GM19463 (cell line): Measurements from ENCODE around the gene NKX6-1.

Source experiments
- ATAC-seq: cut with Tn5 transposase; IDR thresholded peaks from one replicate; pipeline ENCODE4 v1.9.1; 2021; ENCODE audit warnings: mild to moderate bottlenecking, moderate library complexity; ENCODE audit not compliant: unreplicated experiment

NKX6-1 gene

GRCh38 chr4:84480082-84480481 is 19.0 kb downstream of the NKX6-1 start:
- ATAC-seq: no peak

GRCh38 chr4:84479663-84480062 is 19.4 kb downstream of the NKX6-1 start:
- ATAC-seq: no peak

- ATAC-seq: no peak
Observed at GRCh38 chr4:84477738-84478137, 21.4 kb downstream of the NKX6-1 start.

- no peak for ATAC-seq
Observed at GRCh38 chr4:84474107-84474506, 25.0 kb downstream of the NKX6-1 start.

- no peak for ATAC-seq
Observed at GRCh38 chr4:84472154-84472553, 26.9 kb downstream of the NKX6-1 start.

- ATAC-seq: no peak
Observed at GRCh38 chr4:84470204-84470785, 28.8 kb downstream of the NKX6-1 start.

GRCh38 chr4:84467601-84468000 is 31.5 kb downstream of the NKX6-1 start:
- ATAC-seq: no peak

GRCh38 chr4:84459783-84460182 is 39.3 kb downstream of the NKX6-1 start:
- ATAC-seq: no peak

GRCh38 chr4:84456157-84456556 is 42.9 kb downstream of the NKX6-1 start:
- ATAC-seq: no peak

- ATAC-seq: no peak
Observed at GRCh38 chr4:84455697-84456096, 43.4 kb downstream of the NKX6-1 start.

GRCh38 chr4:84451546-84451945 is 47.5 kb downstream of the NKX6-1 start:
- ATAC-seq: no peak

GRCh38 chr4:84443523-84443922 is 55.6 kb downstream of the NKX6-1 start:
- ATAC-seq: no peak

- ATAC-seq: no peak
Observed at GRCh38 chr4:84442778-84443177, 56.3 kb downstream of the NKX6-1 start.
